ENCODE data around the gene CROCC2. TPM values are rescaled to one million over a fixed set of nuclear protein-coding genes. Genes with fewer than 3 reads are reported as not detected.

Gene CROCC2
- total and polyA plus RNA-seq, 2 of the 13 experiments (the other 11 are each of a cell fraction or from before 2014, with no cell fraction given) = not detected

GRCh38 chr2:240876475-240877251, 29.5 kb upstream of the CROCC2 start (continued):
- TF ChIP-seq CTCF (CRISPR knock-in tag; IDR thresholded peaks at IDR 0.05) (no peak; the same call in 1 of the 2 replicates), HOXA5 (CRISPR knock-in tag; IDR thresholded peaks at IDR 0.05) (no peak), ZNF629 (CRISPR knock-in tag; conservative IDR thresholded peaks at IDR 0.05) (peak; percentile 77), CCDC6 (CRISPR knock-in tag; IDR thresholded peaks at IDR 0.05) (peak; percentile 92), ZNF180 (CRISPR knock-in tag; IDR thresholded peaks at IDR 0.05; ENCODE audit: borderline replicate concordance, low read depth) (no peak), RXRB (CRISPR knock-in tag; IDR thresholded peaks at IDR 0.05; ENCODE audit: borderline replicate concordance) (peak; percentile 90), ATM (IDR thresholded peaks at IDR 0.05; ENCODE audit: borderline replicate concordance) (no peak), ZBTB21 (CRISPR knock-in tag; IDR thresholded peaks at IDR 0.05) (no peak), ZNF879 (CRISPR knock-in tag; IDR thresholded peaks at IDR 0.05) (peak; percentile 88; the same call in 1 of the 2 replicates), FOXO1 (CRISPR knock-in tag; IDR thresholded peaks at IDR 0.05) (peak; percentile 57; the same call in 1 of the 2 replicates), ZNF354B (CRISPR knock-in tag; IDR thresholded peaks at IDR 0.05) (peak; percentile 97; the same call in 1 of the 2 replicates), KDM5A (IDR thresholded peaks at IDR 0.05; ENCODE audit: borderline replicate concordance, low read length) (no peak), ZNF569 (CRISPR knock-in tag; IDR thresholded peaks at IDR 0.05; ENCODE audit: borderline replicate concordance) (no peak), ZNF292 (CRISPR knock-in tag; IDR thresholded peaks at IDR 0.05; ENCODE audit: borderline replicate concordance, low read depth) (peak; percentile 90), EHMT2 (IDR thresholded peaks at IDR 0.05; ENCODE audit: borderline replicate concordance, low read depth, low read length) (no peak), ZNF512B (CRISPR knock-in tag; IDR thresholded peaks at IDR 0.05; ENCODE audit: borderline replicate concordance) (peak; percentile 79; the same call in 1 of the 2 replicates), TBL1XR1 (IDR thresholded peaks at IDR 0.05; ENCODE audit: borderline replicate concordance, low read length, partially characterized antibody) (no peak), DBP (CRISPR knock-in tag; IDR thresholded peaks at IDR 0.05; ENCODE audit: not compliant biosample characterization) (no peak)

Data from HepG2 (cell line).